ENCODE measurements around the gene NELFA.

- TF ChIP-seq CTCF (IDR thresholded peaks at IDR 0.05) (no peak), POLR2A (IDR thresholded peaks at IDR 0.05) (no peak)
Measured at GRCh38 chr4:1945912-1946311, 62.9 kb downstream of the NELFA start.

All from lower leg skin (tissue), 3 donors.